BJ (cell line): ENCODE measurements around the gene ZNF860. TPM values are rescaled to one million over a fixed set of nuclear protein-coding genes. Genes with fewer than 3 reads are reported as not detected.

Source experiments
- CTCF ChIA-PET: fragments of 350-600 bp; formaldehyde crosslinking; extraction: SDS; loops from one replicate; lab custom pipeline; 2021; ENCODE audit warnings: antibody characterized with exemption, inconsistent platforms; lab: Yijun Ruan, JAX
- POLR2A ChIA-PET: fragments of 300-600 bp; sonication (Branson Sonifier 250); formaldehyde crosslinking; extraction: SDS; loops from one replicate; lab custom pipeline; 2021; ENCODE audit warnings: antibody characterized with exemption; lab: Charles Lee
- DNase-seq: peaks from one replicate; pipeline ENCODE4 v3.0.0-alpha.2; 2011; ENCODE audit warnings: low read depth
- H3K27me3 ChIP-seq: 2 replicates; pipeline ENCODE4 v1.6.0; 2011; ENCODE audit warnings: low read length; ENCODE audit not compliant: control insufficient read depth, insufficient read depth
- H3K36me3 ChIP-seq: 2 replicates; pipeline ENCODE4 v1.5.1; 2011; ENCODE audit warnings: low read length; ENCODE audit not compliant: control insufficient read depth, insufficient read depth
- H3K4me3 ChIP-seq: 2 replicates; pipeline ENCODE4 v1.5.1; 2011; ENCODE audit warnings: low read depth, mild to moderate bottlenecking, control low read depth, low read length
- CTCF ChIP-seq: IDR thresholded peaks from 2 replicates; pipeline ENCODE4 v1.5.1; 2011; ENCODE audit warnings: low read depth, mild to moderate bottlenecking, control low read depth, inconsistent platforms, low read length, moderate library complexity; ENCODE audit not compliant: insufficient read depth
- polyA plus RNA-seq: library from polyadenylated mRNA; depleted of rRNA; stranded (reverse); fragments of >200 nt; gene quantifications from 2 replicates; pipeline ENCODE4 v1.2.3, GENCODE V29; 2011

ZNF860 gene
- polyA plus RNA-seq, 1 experiment: 0.32 TPM

- peaks cover 2% of the 10 kb centered on the region; the same call in 1 of the 2 replicates for H3K27me3 ChIP-seq
- no peak overlapping the region for H3K4me3 ChIP-seq
- H3K36me3 ChIP-seq: no peaks in the 10 kb centered on the region
- no peak for DNase-seq
- CTCF ChIA-PET: no interaction called here
- no peak for TF ChIP-seq CTCF
- POLR2A ChIA-PET: no interaction called here
Measured at GRCh38 chr3:32000877-32001276, 19.3 kb downstream of the ZNF860 start.

- peaks cover 2% of the 10 kb centered on the region; the same call in 1 of the 2 replicates for H3K27me3 ChIP-seq
- no peak overlapping the region for H3K4me3 ChIP-seq
- ChIA-PET POLR2A (no interaction called here), CTCF (interaction anchor here (0.7 kb wide), 1 partner anchor 14 kb away, joined by 3 read pairs; no protein-coding TSS in a partner anchor)
- no peak for TF ChIP-seq CTCF
- DNase-seq: no peak
- H3K36me3 ChIP-seq: no peaks in the 10 kb centered on the region
Measured at GRCh38 chr3:32002561-32003368, 21.2 kb downstream of the ZNF860 start.

GRCh38 chr3:32003380-32003779, 21.8 kb downstream of the ZNF860 start:
- no peak for DNase-seq
- no peak for TF ChIP-seq CTCF
- CTCF ChIA-PET: no interaction called here
- Histone ChIP-seq H3K27me3 (peaks cover 2% of the 10 kb centered on the region; the same call in 1 of the 2 replicates), H3K4me3 (no peak overlapping the region), H3K36me3 (no peaks in the 10 kb centered on the region)
- POLR2A ChIA-PET: no interaction called here

- TF ChIP-seq CTCF: no peak
- no peak overlapping the region for H3K4me3 ChIP-seq
- no peak for DNase-seq
- POLR2A ChIA-PET: no interaction called here
- CTCF ChIA-PET: no interaction called here
- peaks cover 2% of the 10 kb centered on the region; the same call in 1 of the 2 replicates for H3K27me3 ChIP-seq
- H3K36me3 ChIP-seq: no peaks in the 10 kb centered on the region
Measured at GRCh38 chr3:32004113-32004765, 22.7 kb downstream of the ZNF860 start.

- no peak for TF ChIP-seq CTCF
- ChIA-PET CTCF (interaction anchor here (0.6 to 0.7 kb wide), 2 partner anchors 10 to 314 kb away, joined by 3 to 4 read pairs; no protein-coding TSS in a partner anchor), POLR2A (no interaction called here)
- no peak for DNase-seq
- Histone ChIP-seq H3K27me3 (no peaks in the 10 kb centered on the region), H3K36me3 (no peaks in the 10 kb centered on the region), H3K4me3 (no peak overlapping the region)
Measured at GRCh38 chr3:32009101-32009500, 27.6 kb downstream of the ZNF860 start.
